Astrocyte of the cerebellum (primary cell): ENCODE results near the gene SFRP4.

Source experiments
- DNase-seq: peaks from one replicate; pipeline ENCODE4 v3.0.0-alpha.2; 2011; ENCODE audit warnings: low read depth
- H3K4me3 ChIP-seq: 2 replicates; pipeline ENCODE4 v1.5.1; 2011; ENCODE audit warnings: mild to moderate bottlenecking, low read depth, low read length, moderate library complexity
- CTCF ChIP-seq: IDR thresholded peaks from 2 replicates; pipeline ENCODE4 v1.5.1; 2012; ENCODE audit warnings: low read length, low read depth, moderate library complexity, mild to moderate bottlenecking; ENCODE audit errors: missing control alignments
- in situ Hi-C: cut with HindIII; loops from 2 replicates; pipeline ENCODE4 v1.10.0; 2017; ENCODE audit warnings: low sequenced_read_pairs

Gene SFRP4

GRCh38 chr7:37925620-37926019, 9.0 kb upstream of the SFRP4 start:
- TF ChIP-seq CTCF = no peak
- in situ Hi-C loops = no loop called here
- no peak for DNase-seq
- H3K4me3 ChIP-seq = no peak overlapping the region

- no peak for TF ChIP-seq CTCF
- peak; percentile 79 for DNase-seq
- in situ Hi-C loops = loop anchor here (25.0 kb wide), 1 partner anchor 388 kb away; no protein-coding TSS in a partner anchor
- H3K4me3 ChIP-seq = no peak overlapping the region
Measured at GRCh38 chr7:37924491-37925041, 7.9 kb upstream of the SFRP4 start.

- peak; percentile 44 for DNase-seq
- no peak overlapping the region for H3K4me3 ChIP-seq
- no peak for TF ChIP-seq CTCF
- in situ Hi-C loops = loop anchor here (25.0 kb wide), 1 partner anchor 388 kb away; no protein-coding TSS in a partner anchor
Measured at GRCh38 chr7:37923996-37924395, 7.4 kb upstream of the SFRP4 start.

GRCh38 chr7:37921876-37922275, 5.3 kb upstream of the SFRP4 start:
- no peak for TF ChIP-seq CTCF
- DNase-seq = no peak
- H3K4me3 ChIP-seq = peak overlapping the region; percentile 54
- in situ Hi-C loops = loop anchor here (25.0 kb wide), 1 partner anchor 390 kb away; no protein-coding TSS in a partner anchor

- in situ Hi-C loops = loop anchor here (25.0 kb wide), 1 partner anchor 391 kb away; no protein-coding TSS in a partner anchor
- no peak for DNase-seq
- peak overlapping the region; percentile 54 for H3K4me3 ChIP-seq
- peak; percentile 28 for TF ChIP-seq CTCF
Measured at GRCh38 chr7:37920849-37921805, 4.5 kb upstream of the SFRP4 start.

GRCh38 chr7:37920305-37920848, 3.8 kb upstream of the SFRP4 start, which contains the start of gene EPDR1:
TSS of gene EPDR1 (plus strand) at chr7:37920640. CDS start at chr7:37920940, 300 bp downstream.
- peak within 1 kb of the TSS; percentile 54 for H3K4me3 ChIP-seq
- no peak for DNase-seq
- in situ Hi-C loops = loop anchor here (25.0 kb wide), 1 partner anchor 392 kb away; no protein-coding TSS in a partner anchor
- TF ChIP-seq CTCF = no peak
